DOHH2 (cell line): ENCODE measurements around the gene VPS35.

Experiments used
- CTCF ChIP-seq: fragments of 200-600 bp; sonication (generic); IDR thresholded peaks from one replicate; pipeline ENCODE4 v1.5.1; 2014; ENCODE audit warnings: antibody characterized with exemption, mild to moderate bottlenecking, low read depth, low read length; ENCODE audit not compliant: poor library complexity, severe bottlenecking
- EZH2phosphoT487 ChIP-seq: fragments of 200-600 bp; sonication (generic); IDR thresholded peaks from 2 replicates; pipeline ENCODE4 v1.6.1; 2017; ENCODE audit warnings: borderline replicate concordance, mild to moderate bottlenecking, antibody characterized with exemption, low read length, moderate library complexity, mixed read lengths

- TF ChIP-seq CTCF (no peak), EZH2phosphoT487 (no peak)
Measured at GRCh38 chr16:46651305-46651704, 37.7 kb downstream of the VPS35 start.
